ENCODE data around the gene UPF2. TPM values are rescaled to one million over a fixed set of nuclear protein-coding genes. Genes with fewer than 3 reads are reported as not detected.
"Not testable (repeated sequence)": the region's sequence is repeated elsewhere in the genome, so short reads cannot be mapped to it uniquely, and the experiment has no call there.

The UPF2 gene
- total and polyA plus RNA-seq, 2 donors from 2014 or later = 8.4 to 19.4 TPM

DNA sequence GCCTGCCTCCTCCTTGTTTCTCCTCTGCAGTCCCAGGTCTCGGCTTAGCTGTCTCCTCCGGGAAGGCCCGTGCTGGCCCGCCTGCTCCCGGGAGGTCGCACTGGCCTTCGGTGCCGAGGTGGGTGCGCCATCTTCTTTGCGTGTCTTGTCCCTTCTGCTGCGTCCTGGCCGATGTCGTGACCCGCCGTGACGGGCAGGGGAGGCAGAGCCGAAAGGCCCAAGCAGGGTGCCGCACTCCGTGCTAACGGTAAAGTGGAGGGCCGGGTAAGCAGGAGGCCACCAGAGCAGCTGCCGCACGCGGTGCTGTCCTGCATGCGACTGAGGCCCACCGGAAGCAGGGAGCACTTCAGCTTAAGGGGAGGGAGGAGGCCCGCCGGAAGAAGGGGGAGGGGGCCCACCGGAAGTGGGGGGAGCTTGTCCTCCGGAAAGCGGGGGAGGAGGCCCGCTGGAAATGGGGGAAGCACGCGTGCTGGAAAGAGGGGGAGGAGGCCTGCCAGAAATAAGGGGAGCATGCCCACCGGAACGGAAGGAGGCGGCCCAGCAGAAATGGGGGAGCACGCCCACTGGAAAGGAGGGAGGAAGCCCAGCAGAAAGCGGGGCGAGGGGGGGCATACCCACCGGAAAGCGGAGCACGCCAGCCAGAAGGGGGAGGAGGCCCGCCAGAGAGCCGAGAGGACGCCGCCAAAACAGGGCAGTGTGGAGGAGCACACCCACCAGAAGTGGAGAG lies 148.1 kb downstream of the UPF2 start:
- TF ChIP-seq, protein P1, sequence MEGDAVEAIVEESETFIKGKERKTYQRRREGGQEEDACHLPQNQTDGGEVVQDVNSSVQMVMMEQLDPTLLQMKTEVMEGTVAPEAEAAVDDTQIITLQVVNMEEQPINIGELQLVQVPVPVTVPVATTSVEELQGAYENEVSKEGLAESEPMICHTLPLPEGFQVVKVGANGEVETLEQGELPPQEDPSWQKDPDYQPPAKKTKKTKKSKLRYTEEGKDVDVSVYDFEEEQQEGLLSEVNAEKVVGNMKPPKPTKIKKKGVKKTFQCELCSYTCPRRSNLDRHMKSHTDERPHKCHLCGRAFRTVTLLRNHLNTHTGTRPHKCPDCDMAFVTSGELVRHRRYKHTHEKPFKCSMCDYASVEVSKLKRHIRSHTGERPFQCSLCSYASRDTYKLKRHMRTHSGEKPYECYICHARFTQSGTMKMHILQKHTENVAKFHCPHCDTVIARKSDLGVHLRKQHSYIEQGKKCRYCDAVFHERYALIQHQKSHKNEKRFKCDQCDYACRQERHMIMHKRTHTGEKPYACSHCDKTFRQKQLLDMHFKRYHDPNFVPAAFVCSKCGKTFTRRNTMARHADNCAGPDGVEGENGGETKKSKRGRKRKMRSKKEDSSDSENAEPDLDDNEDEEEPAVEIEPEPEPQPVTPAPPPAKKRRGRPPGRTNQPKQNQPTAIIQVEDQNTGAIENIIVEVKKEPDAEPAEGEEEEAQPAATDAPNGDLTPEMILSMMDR (IDR thresholded peaks at IDR 0.05; ENCODE audit: borderline replicate concordance, extremely low read depth, insufficient read depth) = no peak

DNA sequence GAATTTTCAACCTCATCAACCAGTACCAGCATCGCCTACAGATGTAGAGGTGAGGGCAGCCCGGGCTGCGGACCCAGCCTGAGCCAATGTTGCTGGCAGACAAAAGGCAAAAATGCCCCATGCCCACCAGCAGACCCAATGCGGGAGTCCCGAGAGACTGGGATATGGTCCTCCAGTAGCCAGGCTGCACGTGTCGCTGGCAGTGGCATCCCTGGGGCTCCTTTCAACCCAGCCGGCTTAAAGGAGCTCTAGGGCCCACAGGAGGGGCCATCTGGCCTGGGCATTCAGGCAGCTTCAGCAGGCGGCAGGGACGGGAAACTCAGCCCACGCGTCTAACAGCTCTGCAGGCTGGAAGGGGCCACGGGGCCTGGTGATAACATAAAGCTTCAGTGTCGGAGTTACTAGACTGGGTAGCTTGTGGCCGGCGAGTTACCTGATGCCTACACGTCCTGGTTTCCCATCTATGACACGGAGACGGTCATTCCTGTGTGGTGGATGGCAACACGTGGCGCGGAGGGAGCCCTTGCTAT lies 148.8 kb downstream of the UPF2 start:
- Histone ChIP-seq H3K4me3 (ENCODE audit: low read length in 3 of 3) (no peak overlapping the region), H3K9me3 (ENCODE audit: control insufficient read depth in 2 of 3, insufficient read depth in 1 of 3, low read length in 3 of 3) (no peaks in the 10 kb centered on the region), H3K27me3 (ENCODE audit: control insufficient read depth, insufficient read depth, low read length) (no peaks in the 10 kb centered on the region), H3K4me1 (ENCODE audit: control insufficient read depth in 2 of 3, insufficient read depth in 2 of 3, low read depth in 1 of 3, low read length in 3 of 3) (peaks cover 0 to 5% (median 0%) of the 10 kb centered on the region in 3 donors), H3K9ac (ENCODE audit: low read length in 3 of 3) (no peak overlapping the region), H3K36me3 (ENCODE audit: control insufficient read depth in 2 of 3, insufficient read depth in 3 of 3, low read length in 3 of 3) (no peaks in the 10 kb centered on the region), H3K27ac (ENCODE audit: low read depth in 2 of 2, low read length in 2 of 2) (no peak overlapping the region)
- intact Hi-C loops (cut with DNase I) = no loop called here
- TF ChIP-seq, protein P1 (IDR thresholded peaks at IDR 0.05; ENCODE audit: borderline replicate concordance, extremely low read depth, insufficient read depth) = no peak
- no peak for FAIRE-seq
- no peak for DNase-seq

More for the DNA sequence above, 148.1 kb downstream of the UPF2 start:
- Histone ChIP-seq H3K27me3 (ENCODE audit: control insufficient read depth, insufficient read depth, low read length) (no peaks in the 10 kb centered on the region), H3K9ac (ENCODE audit: low read length in 3 of 3) (no peak overlapping the region), H3K27ac (ENCODE audit: low read depth in 2 of 2, low read length in 2 of 2) (no peak overlapping the region), H3K4me1 (ENCODE audit: control insufficient read depth in 2 of 3, insufficient read depth in 2 of 3, low read depth in 1 of 3, low read length in 3 of 3) (peaks cover 0 to 5% (median 0%) of the 10 kb centered on the region in 3 donors), H3K36me3 (ENCODE audit: control insufficient read depth in 2 of 3, insufficient read depth in 3 of 3, low read length in 3 of 3) (no peaks in the 10 kb centered on the region), H3K9me3 (ENCODE audit: control insufficient read depth in 2 of 3, insufficient read depth in 1 of 3, low read length in 3 of 3) (no peaks in the 10 kb centered on the region), H3K4me3 (ENCODE audit: low read length in 3 of 3) (no peak overlapping the region)
- FAIRE-seq (no peak), DNase-seq (no peak)
- intact Hi-C loops (cut with DNase I) = no loop called here

GRCh38 chr10:11891776-11892486 lies 150.7 kb downstream of the UPF2 start:
- H3K27ac ChIP-seq (ENCODE audit: low read depth in 2 of 2, low read length in 2 of 2) = no peak overlapping the region
- no peak overlapping the region for H3K9ac ChIP-seq (ENCODE audit: low read length in 3 of 3)
- no peak for FAIRE-seq

DNA sequence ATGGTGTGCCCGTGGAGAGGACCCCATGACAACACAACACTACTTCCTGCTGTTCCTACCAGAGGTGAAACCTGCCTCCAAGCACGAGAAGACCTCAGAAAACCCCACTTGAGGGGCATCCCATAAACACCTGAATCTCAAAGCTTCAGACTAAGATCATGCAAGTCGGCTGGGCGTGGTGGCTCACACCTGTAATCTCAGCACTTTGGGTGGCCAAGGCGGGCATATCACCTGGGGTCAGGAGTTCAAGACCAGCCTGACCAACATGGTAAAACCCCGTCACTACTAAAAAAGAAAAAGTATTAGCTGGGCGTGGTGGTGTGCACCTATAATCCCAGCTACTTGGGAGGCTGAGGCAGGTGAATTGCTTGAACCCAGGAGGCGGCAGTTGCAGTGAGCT lies 153.3 kb downstream of the UPF2 start:
- intact Hi-C loops (cut with DNase I); FAIRE-seq: not testable (repeated sequence)

More at GRCh38 chr10:11891776-11892486, 150.7 kb downstream of the UPF2 start:
- TF ChIP-seq, protein P1 (IDR thresholded peaks at IDR 0.05; ENCODE audit: borderline replicate concordance, extremely low read depth, insufficient read depth) = no peak
- Histone ChIP-seq H3K36me3 (ENCODE audit: control insufficient read depth in 2 of 3, insufficient read depth in 3 of 3, low read length in 3 of 3) (no peaks in the 10 kb centered on the region), H3K27me3 (ENCODE audit: control insufficient read depth, insufficient read depth, low read length) (no peaks in the 10 kb centered on the region), H3K4me1 (ENCODE audit: control insufficient read depth in 2 of 3, insufficient read depth in 2 of 3, low read depth in 1 of 3, low read length in 3 of 3) (no peaks in the 10 kb centered on the region), H3K9me3 (ENCODE audit: control insufficient read depth in 2 of 3, insufficient read depth in 1 of 3, low read length in 3 of 3) (no peaks in the 10 kb centered on the region), H3K4me3 (ENCODE audit: low read length in 3 of 3) (no peak overlapping the region)
- intact Hi-C loops (cut with DNase I) = no loop called here
- no peak for DNase-seq

More for the DNA sequence above, 153.3 kb downstream of the UPF2 start:
- not testable (repeated sequence) for H3K27me3 ChIP-seq (ENCODE audit: control insufficient read depth, insufficient read depth, low read length); H3K4me3 ChIP-seq (ENCODE audit: low read length in 3 of 3); DNase-seq; H3K36me3 ChIP-seq (ENCODE audit: control insufficient read depth in 2 of 3, insufficient read depth in 3 of 3, low read length in 3 of 3); H3K9me3 ChIP-seq (ENCODE audit: control insufficient read depth in 2 of 3, insufficient read depth in 1 of 3, low read length in 3 of 3); H3K27ac ChIP-seq (ENCODE audit: low read depth in 2 of 2, low read length in 2 of 2); H3K4me1 ChIP-seq (ENCODE audit: control insufficient read depth in 2 of 3, insufficient read depth in 2 of 3, low read depth in 1 of 3, low read length in 3 of 3); H3K9ac ChIP-seq (ENCODE audit: low read length in 3 of 3)
